ENCODE measurements around the gene RP9. TPM values are rescaled to one million over a fixed set of nuclear protein-coding genes. Genes with fewer than 3 reads are reported as not detected.

Gene RP9
- total RNA-seq, 1 experiment from 2014 or later = 16.2 TPM

DNA sequence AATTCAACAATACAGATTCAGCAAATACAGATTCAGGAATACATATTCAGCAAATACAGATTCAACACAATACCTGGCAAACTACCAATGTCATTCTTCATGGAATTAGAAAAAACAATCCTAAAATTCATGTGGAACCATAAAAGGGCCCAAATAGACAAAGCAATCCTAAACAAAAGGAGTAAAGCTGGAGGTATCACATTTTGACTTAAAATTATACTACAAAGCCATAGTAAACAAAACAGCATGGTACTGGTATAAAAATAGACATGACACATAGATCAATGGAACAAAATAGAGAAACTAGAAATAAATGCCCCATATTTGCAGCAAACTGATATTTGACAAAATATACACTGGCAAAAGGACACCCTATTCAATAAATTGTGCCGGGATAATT lies 43.2 kb downstream of the RP9 start:
- no peaks in the 10 kb centered on the region for H3K27me3 ChIP-seq (ENCODE audit: insufficient read depth, low read length)
- H2BK15ac ChIP-seq (ENCODE audit: low read depth, low read length) = no peak overlapping the region
- no peak for DNase-seq
- H2BK12ac ChIP-seq (ENCODE audit: insufficient read length, low read depth, low read length) = no peak overlapping the region
- H3K14ac ChIP-seq (ENCODE audit: insufficient read depth, low read length) = no peak overlapping the region
- no peak overlapping the region for H4K91ac ChIP-seq (ENCODE audit: insufficient read length, low read depth, low read length)
- H3K4me1 ChIP-seq (ENCODE audit: insufficient read depth, low read length) = peaks cover 2% of the 10 kb centered on the region; the same call in 1 of the 2 replicates
- Mint-ChIP-seq H3K27ac (no peak overlapping the region), H3K27me3 (ENCODE audit: low read depth) (peaks cover 3% of the 10 kb centered on the region), H3K4me3 (no peak overlapping the region), H3K4me1 (peaks cover 3 to 15% of the 10 kb centered on the region in 2 experiments; a peak in 3 of 4 replicates), H3K9me3 (peaks cover 46 to 47% of the 10 kb centered on the region in 2 experiments), H3K36me3 (ENCODE audit: insufficient read depth in 1 of 3, low read depth in 3 of 3) (peaks cover 8 to 33% (median 21%) of the 10 kb centered on the region in 3 experiments)
- TF ChIP-seq, protein P1, sequence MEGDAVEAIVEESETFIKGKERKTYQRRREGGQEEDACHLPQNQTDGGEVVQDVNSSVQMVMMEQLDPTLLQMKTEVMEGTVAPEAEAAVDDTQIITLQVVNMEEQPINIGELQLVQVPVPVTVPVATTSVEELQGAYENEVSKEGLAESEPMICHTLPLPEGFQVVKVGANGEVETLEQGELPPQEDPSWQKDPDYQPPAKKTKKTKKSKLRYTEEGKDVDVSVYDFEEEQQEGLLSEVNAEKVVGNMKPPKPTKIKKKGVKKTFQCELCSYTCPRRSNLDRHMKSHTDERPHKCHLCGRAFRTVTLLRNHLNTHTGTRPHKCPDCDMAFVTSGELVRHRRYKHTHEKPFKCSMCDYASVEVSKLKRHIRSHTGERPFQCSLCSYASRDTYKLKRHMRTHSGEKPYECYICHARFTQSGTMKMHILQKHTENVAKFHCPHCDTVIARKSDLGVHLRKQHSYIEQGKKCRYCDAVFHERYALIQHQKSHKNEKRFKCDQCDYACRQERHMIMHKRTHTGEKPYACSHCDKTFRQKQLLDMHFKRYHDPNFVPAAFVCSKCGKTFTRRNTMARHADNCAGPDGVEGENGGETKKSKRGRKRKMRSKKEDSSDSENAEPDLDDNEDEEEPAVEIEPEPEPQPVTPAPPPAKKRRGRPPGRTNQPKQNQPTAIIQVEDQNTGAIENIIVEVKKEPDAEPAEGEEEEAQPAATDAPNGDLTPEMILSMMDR (conservative IDR thresholded peaks at IDR 0.05) = no peak
- peaks cover 9% of the 10 kb centered on the region for H3K9me3 ChIP-seq (ENCODE audit: control insufficient read depth, low read depth, low read length)
- H3K23me2 ChIP-seq (ENCODE audit: insufficient read length, low read depth, low read length, poor library complexity, severe bottlenecking) = no peaks in the 10 kb centered on the region
- H3K18ac ChIP-seq (ENCODE audit: insufficient read length, low read depth, low read length) = no peak overlapping the region
- H2AK5ac ChIP-seq (ENCODE audit: insufficient read length, low read length) = no peak overlapping the region
- no peaks in the 10 kb centered on the region for H3K79me1 ChIP-seq (ENCODE audit: insufficient read depth, low read depth, low read length, poor library complexity, severe bottlenecking)
- H2BK120ac ChIP-seq (ENCODE audit: low read depth, low read length, poor library complexity, severe bottlenecking) = no peak overlapping the region
- H2BK5ac ChIP-seq (ENCODE audit: insufficient read length, low read length) = no peak overlapping the region
- H3K79me2 ChIP-seq (ENCODE audit: insufficient read depth, low read length) = peaks cover 6% of the 10 kb centered on the region
- no peak overlapping the region for H4K8ac ChIP-seq (replicated peaks; ENCODE audit: insufficient read length, low read depth, low read length)
- H3K23ac ChIP-seq (ENCODE audit: insufficient read length, low read depth, low read length) = no peak overlapping the region
- WGBS (ENCODE audit: extremely low coverage, insufficient read length, low lambda C conversion rate) = no CpG with 5 or more reads among the region's 1 CpG
- H3K4ac ChIP-seq (ENCODE audit: low read depth, low read length) = no peak overlapping the region
- no peak overlapping the region for H3K56ac ChIP-seq (ENCODE audit: insufficient read length, low read depth, low read length)
- H2BK20ac ChIP-seq (ENCODE audit: low read depth, low read length, poor library complexity, severe bottlenecking) = no peak overlapping the region
- H4K20me1 ChIP-seq (ENCODE audit: control insufficient read depth, insufficient read depth, insufficient read length) = no peaks in the 10 kb centered on the region
- H3K27ac ChIP-seq (ENCODE audit: insufficient read length, low read depth, low read length) = no peak overlapping the region
- H3T11ph ChIP-seq (ENCODE audit: low read length) = no peak overlapping the region
- H3K4me2 ChIP-seq (ENCODE audit: insufficient read depth, insufficient read length, low read length) = no peak overlapping the region
- no peak overlapping the region for H3K9ac ChIP-seq (ENCODE audit: extremely low read depth, insufficient read length, low read length)
- H4K5ac ChIP-seq (ENCODE audit: insufficient read length, low read depth, low read length) = no peak overlapping the region
- H2AFZ ChIP-seq (ENCODE audit: low read length) = no peak overlapping the region

All from H9 (cell line).